Testis (tissue), 2 donors: ENCODE results near the gene SMAD1.

Source experiments
- POLR2A ChIP-seq: fragments of 450-650 bp; IDR thresholded peaks from one replicate; pipeline ENCODE4 v1.6.1; 2017; ENCODE audit warnings: antibody characterized with exemption, mild to moderate bottlenecking, moderate library complexity
- TF ChIP-seq, protein P1 (sequence below), 3 experiments: fragments of 450-650 bp in 2 of 3; fragments of 200-600 bp in 1 of 3; sonication (generic) in 1 of 3; IDR thresholded peaks; one replicate each; pipeline ENCODE4 v1.5.1; 2016 to 2019; ENCODE audit warnings: antibody characterized with exemption in 3 of 3, mild to moderate bottlenecking in 2 of 3, moderate library complexity in 1 of 3

- TF ChIP-seq, protein P1, sequence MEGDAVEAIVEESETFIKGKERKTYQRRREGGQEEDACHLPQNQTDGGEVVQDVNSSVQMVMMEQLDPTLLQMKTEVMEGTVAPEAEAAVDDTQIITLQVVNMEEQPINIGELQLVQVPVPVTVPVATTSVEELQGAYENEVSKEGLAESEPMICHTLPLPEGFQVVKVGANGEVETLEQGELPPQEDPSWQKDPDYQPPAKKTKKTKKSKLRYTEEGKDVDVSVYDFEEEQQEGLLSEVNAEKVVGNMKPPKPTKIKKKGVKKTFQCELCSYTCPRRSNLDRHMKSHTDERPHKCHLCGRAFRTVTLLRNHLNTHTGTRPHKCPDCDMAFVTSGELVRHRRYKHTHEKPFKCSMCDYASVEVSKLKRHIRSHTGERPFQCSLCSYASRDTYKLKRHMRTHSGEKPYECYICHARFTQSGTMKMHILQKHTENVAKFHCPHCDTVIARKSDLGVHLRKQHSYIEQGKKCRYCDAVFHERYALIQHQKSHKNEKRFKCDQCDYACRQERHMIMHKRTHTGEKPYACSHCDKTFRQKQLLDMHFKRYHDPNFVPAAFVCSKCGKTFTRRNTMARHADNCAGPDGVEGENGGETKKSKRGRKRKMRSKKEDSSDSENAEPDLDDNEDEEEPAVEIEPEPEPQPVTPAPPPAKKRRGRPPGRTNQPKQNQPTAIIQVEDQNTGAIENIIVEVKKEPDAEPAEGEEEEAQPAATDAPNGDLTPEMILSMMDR (IDR thresholded peaks at IDR 0.05), result no peak
- no peak for TF ChIP-seq POLR2A
These were observed 30.4 kb downstream of the SMAD1 start for GRCh38 chr4:145511913-145512522.
